ENCODE data around the gene GFAP. TPM values are rescaled to one million over a fixed set of nuclear protein-coding genes. Genes with fewer than 3 reads are reported as not detected.

GFAP gene
- 0.38 and 0.54 TPM in 2 replicates for total RNA-seq

DNA sequence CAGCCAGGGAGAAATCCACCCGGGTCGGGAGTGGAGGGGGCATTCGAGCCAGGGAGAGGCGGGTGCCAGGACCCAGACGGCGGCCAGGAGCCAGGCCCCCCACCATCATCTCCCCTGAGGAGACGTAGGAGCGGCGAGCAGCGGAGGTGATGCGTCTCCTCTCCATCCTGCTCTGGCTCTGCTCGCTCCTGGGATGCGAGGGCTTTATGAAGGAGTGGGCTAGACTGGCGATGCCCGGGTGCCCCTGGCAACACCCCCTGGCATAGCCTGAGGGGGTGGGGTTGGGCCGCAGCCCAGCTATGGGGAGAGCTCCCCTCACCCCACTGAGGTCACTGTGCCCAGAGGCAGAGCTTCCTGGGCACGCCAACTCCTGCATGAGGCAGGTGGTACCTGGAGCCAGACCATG, at the start of gene GFAP:
Gene GFAP, minus strand, starts transcription at position 180 of the 406 bp plus-strand sequence. Its CDS starts 14 bp downstream, at position 166.

DNA sequence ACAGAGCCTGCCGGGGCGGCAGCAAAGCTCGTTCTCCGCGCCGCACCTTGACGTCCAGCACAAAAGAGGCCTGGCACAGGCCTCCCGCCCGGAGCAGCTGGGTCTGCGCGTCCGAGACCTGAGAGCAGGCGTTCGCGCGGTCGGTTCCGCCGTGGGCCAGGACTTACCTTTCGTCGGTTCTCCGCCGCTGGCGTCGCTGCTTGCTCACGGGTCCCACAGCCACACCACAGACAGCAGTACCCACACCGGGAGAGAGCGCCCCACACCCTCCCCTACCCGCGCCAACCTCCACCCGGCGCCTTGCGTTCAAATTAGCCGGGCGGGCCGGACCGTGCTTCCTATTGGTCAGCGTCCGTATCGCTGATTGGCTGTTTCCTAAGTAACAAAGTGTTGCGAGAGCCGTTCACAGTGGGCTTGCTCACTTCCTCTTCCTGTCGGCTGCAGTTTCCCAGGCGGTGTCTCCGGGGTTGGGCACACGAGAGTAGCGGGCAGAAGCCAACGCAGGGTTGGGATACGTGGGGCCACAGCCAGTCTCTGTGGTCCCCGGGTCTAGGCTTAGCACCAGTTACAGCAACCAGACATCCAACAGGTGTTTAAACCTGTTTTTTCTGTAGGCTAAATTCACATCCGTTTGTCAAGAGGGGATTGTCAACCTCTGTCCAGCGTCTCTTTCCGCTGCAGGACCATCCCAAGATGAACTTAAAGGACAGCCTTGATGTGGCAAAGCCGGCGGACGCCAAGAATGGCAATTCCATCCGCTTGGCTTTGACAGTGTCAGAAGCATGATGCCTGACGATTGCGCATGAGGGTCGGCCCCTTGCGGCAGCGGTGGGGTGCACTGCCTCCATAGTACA, 32.4 kb upstream of the GFAP start, which contains the start of gene KIF18B:
Gene KIF18B, minus strand, starts transcription at position 313 of the 854 bp plus-strand sequence. CDS start 11,429 bp downstream, outside the sequence.

DNA sequence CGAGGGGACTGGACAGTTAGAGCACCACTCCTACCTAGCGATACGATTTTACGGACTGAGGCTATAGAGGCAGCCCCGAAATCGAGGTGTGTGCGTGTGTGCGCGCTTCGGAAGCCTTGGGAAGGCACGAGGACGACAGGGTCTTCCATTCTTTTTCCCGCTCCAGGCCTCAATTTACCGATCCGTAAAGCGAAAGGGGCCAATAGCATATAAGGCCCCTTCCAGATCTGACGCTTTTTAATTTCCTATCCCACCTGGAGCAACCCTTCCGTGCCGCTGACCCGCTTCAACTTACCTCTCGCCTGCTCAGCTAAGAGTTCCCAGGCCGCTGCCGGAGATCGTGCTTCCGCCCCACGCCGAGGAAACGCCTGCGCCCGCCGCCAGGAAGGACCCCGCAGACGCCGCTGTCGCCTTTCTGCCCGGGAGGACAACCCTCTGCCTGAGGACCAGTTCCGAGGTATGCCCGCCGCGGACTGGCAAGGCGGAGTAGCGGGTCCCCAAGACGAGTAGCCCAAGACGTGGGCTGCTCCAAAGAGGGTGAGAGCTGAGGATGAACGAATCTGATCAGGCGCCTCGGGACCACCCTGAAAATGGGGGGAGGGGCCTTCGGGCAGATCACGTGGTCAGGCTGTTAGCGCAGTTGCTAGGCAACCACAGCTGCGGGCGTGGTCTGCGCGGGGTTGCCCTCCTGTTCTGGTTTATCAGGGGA, 16.1 kb downstream of the GFAP start, which contains the start of gene EFTUD2:
Gene EFTUD2, minus strand, starts transcription at position 372 of the 709 bp plus-strand sequence. CDS start 4,924 bp downstream, outside the sequence.

Other genes with a start within 250 kb of the GFAP start
- 39.2 and 41.0 TPM in 2 replicates for gene CCDC43, start 225.7 kb downstream of the GFAP start, total RNA-seq
- 3.3 and 4.3 TPM in 2 replicates for gene DBF4B, start 206.8 kb downstream of the GFAP start, total RNA-seq
- gene ADAM11, start 156.5 kb downstream of the GFAP start, total RNA-seq: 0.19 and 0.36 TPM in 2 replicates
- gene GJC1, start 85.2 kb downstream of the GFAP start, total RNA-seq: 7.0 and 7.8 TPM in 2 replicates
- gene HIGD1B, start 67.6 kb downstream of the GFAP start, total RNA-seq: not detected in 2 replicates
- gene EFTUD2, start 16.1 kb downstream of the GFAP start, total RNA-seq: 176 and 188 TPM in 2 replicates
- 1.7 and 3.1 TPM in 2 replicates for gene KIF18B, start 32.3 kb upstream of the GFAP start, total RNA-seq
- 0.09 TPM in 1 of 2 replicates, not detected in the other for gene C1QL1, start 52.8 kb upstream of the GFAP start, total RNA-seq
- 26.7 and 27.0 TPM in 2 replicates for gene DCAKD, start 136.1 kb upstream of the GFAP start, total RNA-seq
- gene NMT1, start 145.8 kb upstream of the GFAP start, total RNA-seq: 58.7 and 58.9 TPM in 2 replicates
- gene PLCD3, start 217.0 kb upstream of the GFAP start, total RNA-seq: 8.5 and 15.6 TPM in 2 replicates
- 3.2 and 5.1 TPM in 2 replicates for gene ACBD4, start 220.2 kb upstream of the GFAP start, total RNA-seq
- 8.1 and 8.2 TPM in 2 replicates for gene HEXIM1, start 233.0 kb upstream of the GFAP start, total RNA-seq
- gene HEXIM2, start 246.4 kb upstream of the GFAP start, total RNA-seq: 2.7 and 4.0 TPM in 2 replicates